ENCODE results near the gene PTPRB.

GRCh38 chr12:70618371-70618770 is 18.9 kb downstream of the PTPRB start:
- no peak for TF ChIP-seq CTCF (IDR thresholded peaks at IDR 0.05; ENCODE audit: poor library complexity)
- TF ChIP-seq EZH2 (IDR thresholded peaks at IDR 0.05; ENCODE audit: borderline replicate concordance), result no peak
- TF ChIP-seq EZH2phosphoT487 (IDR thresholded peaks at IDR 0.05; ENCODE audit: low read depth, severe bottlenecking, unreplicated experiment), result no peak

Data from hepatocyte (in vitro differentiated cells).